CD14-positive monocyte (primary cell): ENCODE measurements around the gene SUFU. TPM values are rescaled to one million over a fixed set of nuclear protein-coding genes. Genes with fewer than 3 reads are reported as not detected.

ENCODE experiments used
- DNase-seq, 3 donors: peaks; one replicate each; pipeline ENCODE4 v3.0.0-alpha.2; 2011 to 2022
- H2AFZ ChIP-seq: 2 replicates; pipeline ENCODE4 v1.6.0; 2012; ENCODE audit warnings: mild to moderate bottlenecking, low read depth, low read length, inconsistent platforms; ENCODE audit not compliant: insufficient read depth, poor library complexity, severe bottlenecking
- H3K27ac ChIP-seq, 2 donors: 1 replicate in 1 of 2; 2 replicates in 1 of 2; pipeline ENCODE4 v1.5.1; 2012 to 2013; ENCODE audit warnings: low read length in 2 of 2, control low read depth in 1 of 2, inconsistent platforms in 1 of 2, low read depth in 1 of 2, mild to moderate bottlenecking in 1 of 2
- H3K27me3 ChIP-seq, 2 donors: one replicate each; pipeline versions ENCODE4 v1.6.0 to v1.6.1; 2011 to 2013; ENCODE audit warnings: low read length in 2 of 2; ENCODE audit not compliant: control insufficient read depth in 2 of 2, insufficient read depth in 2 of 2
- H3K36me3 ChIP-seq, 2 donors: replicated peaks in 1 of 2; 1 replicate in 1 of 2; 2 replicates in 1 of 2; pipeline versions ENCODE4 v1.5.1 to v1.6.1; 2012 to 2013; ENCODE audit warnings: low read length in 2 of 2, control low read depth in 1 of 2, inconsistent platforms in 1 of 2, mild to moderate bottlenecking in 1 of 2; ENCODE audit not compliant: insufficient read depth in 2 of 2, control insufficient read depth in 1 of 2
- H3K4me1 ChIP-seq, 2 donors: 1 replicate in 1 of 2; 2 replicates in 1 of 2; pipeline versions ENCODE4 v1.5.1 to v1.6.1; 2012 to 2013; ENCODE audit warnings: low read length in 2 of 2, control low read depth in 1 of 2, inconsistent platforms in 1 of 2, mild to moderate bottlenecking in 1 of 2, moderate library complexity in 1 of 2; ENCODE audit not compliant: insufficient read depth in 2 of 2, control insufficient read depth in 1 of 2
- H3K4me2 ChIP-seq: replicated peaks from 2 replicates; pipeline ENCODE3; 2012; ENCODE audit warnings: low read length, moderate library complexity, mild to moderate bottlenecking; ENCODE audit not compliant: poor library complexity, severe bottlenecking; ENCODE audit errors: extremely low read depth
- H3K4me3 ChIP-seq, 3 experiments: fragments of 200-600 bp in 1 of 3; sonication (generic) in 1 of 3; replicated peaks in 1 of 3; 1 replicate in 2 of 3; 2 replicates in 1 of 3; pipeline ENCODE4 v1.5.1; 2011 to 2013; ENCODE audit warnings: low read length in 3 of 3, mild to moderate bottlenecking in 3 of 3, control low read depth in 2 of 3, low read depth in 2 of 3, inconsistent platforms in 1 of 3, moderate library complexity in 1 of 3
- H3K79me2 ChIP-seq: 2 replicates; pipeline ENCODE4 v1.6.0; 2012; ENCODE audit warnings: mild to moderate bottlenecking, control low read depth, inconsistent platforms, low read length, moderate library complexity; ENCODE audit not compliant: insufficient read depth
- H3K9ac ChIP-seq: 2 replicates; pipeline ENCODE4 v1.6.0; 2017; ENCODE audit warnings: low read length, mild to moderate bottlenecking; ENCODE audit not compliant: insufficient read depth, poor library complexity, severe bottlenecking
- H3K9me3 ChIP-seq, 2 donors: replicated peaks in 1 of 2; 1 replicate in 1 of 2; 2 replicates in 1 of 2; pipeline versions ENCODE4 v1.5.1 to v1.6.1; 2012 to 2013; ENCODE audit warnings: low read length in 2 of 2, control low read depth in 1 of 2; ENCODE audit not compliant: control insufficient read depth in 1 of 2, insufficient read depth in 1 of 2
- H4K20me1 ChIP-seq: 2 replicates; pipeline ENCODE4 v1.6.0; 2012; ENCODE audit warnings: mild to moderate bottlenecking, low read length, control low read depth, moderate library complexity; ENCODE audit not compliant: insufficient read depth
- H3K27ac Mint-ChIP-seq, 7 donors: one replicate each; pipeline ENCODE4 v1.8.0; 2020; ENCODE audit warnings: mild to moderate bottlenecking in 7 of 7, mixed read lengths in 7 of 7, moderate library complexity in 6 of 7, inconsistent platforms in 2 of 7
- H3K27me3 Mint-ChIP-seq, 3 donors: one replicate each; pipeline ENCODE4 v1.8.0; 2021 to 2022; ENCODE audit warnings: low read depth in 3 of 3, mild to moderate bottlenecking in 3 of 3, mixed read lengths in 3 of 3, moderate library complexity in 3 of 3, inconsistent platforms in 1 of 3
- H3K36me3 Mint-ChIP-seq, 2 donors: one replicate each; pipeline ENCODE4 v1.8.0; 2020; ENCODE audit warnings: mixed read lengths in 2 of 2, inconsistent platforms in 1 of 2, mild to moderate bottlenecking in 1 of 2
- H3K4me1 Mint-ChIP-seq: one replicate; pipeline ENCODE4 v1.8.0; 2020; ENCODE audit warnings: mild to moderate bottlenecking, mixed read lengths
- H3K4me3 Mint-ChIP-seq, 2 donors: one replicate each; pipeline ENCODE4 v1.8.0; 2020; ENCODE audit warnings: mild to moderate bottlenecking in 2 of 2, mixed read lengths in 2 of 2, moderate library complexity in 1 of 2
- H3K9me3 Mint-ChIP-seq, 7 donors: one replicate each; pipeline ENCODE4 v1.8.0; 2020 to 2022; ENCODE audit warnings: mixed read lengths in 7 of 7, mild to moderate bottlenecking in 6 of 7, moderate library complexity in 6 of 7, inconsistent platforms in 2 of 7
- CTCF ChIP-seq: fragments of 200-600 bp; IDR thresholded peaks from one replicate; pipeline ENCODE4 v1.8.0; 2022; ENCODE audit warnings: antibody characterized with exemption, mild to moderate bottlenecking
- WGBS: methylation state at CpG from one replicate; pipeline ENCODE4 v1.1.5; 2013; ENCODE audit warnings: missing lambda C conversion rate; ENCODE audit not compliant: insufficient coverage; 5-methylcytosine and 5-hydroxymethylcytosine counted together
- intact Hi-C, 2 donors: fragments of 100-400 bp; cut with micrococcal nuclease; formaldehyde crosslinking; loops; one replicate each; pipeline versions ENCODE4 v1.15.0 to v1.15.1; 2023
- polyA plus RNA-seq, 3 donors: library from polyadenylated mRNA; depleted of rRNA in 1 of 3; unstranded in 2 of 3; stranded (reverse) in 1 of 3; fragments of 300-500 nt in 2 of 3; fragments of >200 nt in 1 of 3; fragmentation: Illumina TruSeq in 2 of 3; gene quantifications; 1 replicate in 2 of 3; 2 replicates in 1 of 3; pipeline ENCODE4 v1.2.3, GENCODE V29; 2012 to 2021

Gene SUFU
- polyA plus RNA-seq, 3 donors = 3.2 to 10.0 (median 5.7) TPM

- H3K4me1 ChIP-seq = peaks cover 3 to 21% of the 10 kb centered on the region in 2 donors
- 50% methylated on average over 2 of the region's 2 CpGs for WGBS
- H3K9ac ChIP-seq = no peak overlapping the region
- no peak overlapping the region for H3K4me3 Mint-ChIP-seq
- H3K36me3 Mint-ChIP-seq = peaks cover 68 to 76% of the 10 kb centered on the region in 2 donors
- no peak overlapping the region for H3K4me3 ChIP-seq
- H3K36me3 ChIP-seq = peaks cover 61 to 87% of the 10 kb centered on the region in 2 donors
- no peak overlapping the region for H3K27ac ChIP-seq
- no peak overlapping the region for H2AFZ ChIP-seq
- peaks cover 0 to 5% (median 0%) of the 10 kb centered on the region in 3 donors for H3K27me3 Mint-ChIP-seq
- TF ChIP-seq CTCF = no peak
- H3K9me3 ChIP-seq = no peaks in the 10 kb centered on the region
- no peaks in the 10 kb centered on the region for H3K9me3 Mint-ChIP-seq
- H3K27me3 ChIP-seq = no peaks in the 10 kb centered on the region
- intact Hi-C loops = no loop called here
- H3K27ac Mint-ChIP-seq = peak overlapping the region in 1 of 7 donors; percentile 1
- H4K20me1 ChIP-seq = peaks cover 40% of the 10 kb centered on the region
- H3K4me1 Mint-ChIP-seq = peaks cover 23% of the 10 kb centered on the region
- H3K79me2 ChIP-seq = peaks cover 5% of the 10 kb centered on the region
- no peak overlapping the region for H3K4me2 ChIP-seq
- DNase-seq = no peak
Measured at GRCh38 chr10:102595293-102595692, 91.5 kb downstream of the SUFU start.

- 67% methylated on average over 2 of the region's 4 CpGs for WGBS
- Histone ChIP-seq H4K20me1 (peaks cover 34% of the 10 kb centered on the region), H3K4me2 (no peak overlapping the region), H3K4me1 (peaks cover 3 to 21% of the 10 kb centered on the region in 2 donors), H3K36me3 (peaks cover 67 to 93% of the 10 kb centered on the region in 2 donors), H3K79me2 (peaks cover 2% of the 10 kb centered on the region), H2AFZ (no peak overlapping the region), H3K27ac (no peak overlapping the region), H3K27me3 (no peaks in the 10 kb centered on the region), H3K4me3 (no peak overlapping the region), H3K9ac (no peak overlapping the region), H3K9me3 (no peaks in the 10 kb centered on the region)
- Mint-ChIP-seq H3K36me3 (peaks cover 73 to 80% of the 10 kb centered on the region in 2 donors), H3K9me3 (no peaks in the 10 kb centered on the region), H3K4me1 (peaks cover 26% of the 10 kb centered on the region), H3K27ac (peak overlapping the region in 2 of 7 donors; percentile 24 to 54), H3K4me3 (no peak overlapping the region), H3K27me3 (peaks cover 0 to 5% (median 0%) of the 10 kb centered on the region in 3 donors)
- TF ChIP-seq CTCF = no peak
- no peak for DNase-seq
- intact Hi-C loops = no loop called here
Measured at GRCh38 chr10:102595897-102596296, 92.1 kb downstream of the SUFU start.
